HepG2 (cell line): ENCODE measurements around the gene SFXN2.

Experiments
- CAMTA2 ChIP-seq: sonication (generic); formaldehyde crosslinking; IDR thresholded peaks from 2 replicates; pipeline ENCODE4 v1.4.0; 2020; ENCODE audit warnings: mild to moderate bottlenecking, missing genetic modification reagents, borderline replicate concordance
- CREB3 ChIP-seq: sonication (generic); formaldehyde crosslinking; IDR thresholded peaks from 2 replicates; pipeline ENCODE4 v1.5.0; 2020; ENCODE audit warnings: missing genetic modification reagents
- CTCF ChIP-seq: sonication (generic); formaldehyde crosslinking; IDR thresholded peaks from 2 replicates; pipeline ENCODE4 v1.5.0; 2020; ENCODE audit warnings: mild to moderate bottlenecking, missing genetic modification reagents, moderate library complexity
- E2F5 ChIP-seq: sonication (generic); formaldehyde crosslinking; conservative IDR thresholded peaks from 2 replicates; pipeline ENCODE4 v1.4.0; 2020; ENCODE audit warnings: missing genetic modification reagents
- ESRRA ChIP-seq: sonication (generic); formaldehyde crosslinking; IDR thresholded peaks from 2 replicates; pipeline ENCODE4 v1.5.1; 2020; ENCODE audit warnings: mild to moderate bottlenecking, low read depth, missing genetic modification reagents
- FOXM1 ChIP-seq: sonication (generic); formaldehyde crosslinking; IDR thresholded peaks from 2 replicates; pipeline ENCODE4 v1.5.0; 2020; ENCODE audit warnings: missing genetic modification reagents
- HDAC6 ChIP-seq: fragments of 200-600 bp; sonication (generic); IDR thresholded peaks from 2 replicates; pipeline ENCODE4 v1.7.0; 2017; ENCODE audit warnings: mild to moderate bottlenecking, antibody characterized with exemption, low read length, low read depth
- KDM6A ChIP-seq: IDR thresholded peaks from 2 replicates; pipeline ENCODE4 v1.6.1; 2016; ENCODE audit warnings: low read depth
- MIER2 ChIP-seq: IDR thresholded peaks from 2 replicates; pipeline ENCODE4 v1.6.1; 2016; ENCODE audit warnings: missing biosample characterization, missing genetic modification reagents
- SMAD3 ChIP-seq: sonication (generic); formaldehyde crosslinking; IDR thresholded peaks from 2 replicates; pipeline ENCODE4 v1.4.0; 2020; ENCODE audit warnings: missing genetic modification reagents
- TRIM24 ChIP-seq: sonication (generic); formaldehyde crosslinking; IDR thresholded peaks from 2 replicates; pipeline ENCODE4 v1.8.0; 2022; ENCODE audit warnings: mild to moderate bottlenecking, missing genetic modification reagents
- ZFP62 ChIP-seq: sonication (generic); formaldehyde crosslinking; IDR thresholded peaks from 2 replicates; pipeline ENCODE4 v1.4.0; 2020; ENCODE audit warnings: missing genetic modification reagents
- ZNF281 ChIP-seq: sonication (generic); formaldehyde crosslinking; IDR thresholded peaks from 2 replicates; pipeline ENCODE4 v1.4.0; 2020; ENCODE audit warnings: missing genetic modification reagents, borderline replicate concordance

GRCh38 chr10:102701272-102701671 is 13.2 kb upstream of the SFXN2 start:
- no peak for TF ChIP-seq CTCF (CRISPR knock-in tag)
- no peak for TF ChIP-seq E2F5 (CRISPR knock-in tag)
- TF ChIP-seq CREB3 (CRISPR knock-in tag), result no peak
- TF ChIP-seq HDAC6, result no peak
- no peak for TF ChIP-seq ZNF281 (CRISPR knock-in tag)
- no peak for TF ChIP-seq MIER2 (CRISPR knock-in tag)
- no peak for TF ChIP-seq TRIM24 (CRISPR knock-in tag)
- TF ChIP-seq ESRRA (CRISPR knock-in tag), result no peak
- no peak for TF ChIP-seq SMAD3 (CRISPR knock-in tag)
- no peak for TF ChIP-seq ZFP62
- no peak for TF ChIP-seq FOXM1 (CRISPR knock-in tag)
- no peak for TF ChIP-seq KDM6A (CRISPR knock-in tag)
- no peak for TF ChIP-seq CAMTA2 (CRISPR knock-in tag)
